Liver (tissue), 3 donors: ENCODE measurements around the gene PACS1.

Source experiments
- EGR1 ChIP-seq, 2 donors: IDR thresholded peaks; 2 replicates each; pipeline ENCODE4 v1.6.1; 2016 to 2018; ENCODE audit warnings: antibody characterized with exemption in 2 of 2, low read depth in 2 of 2
- FOXA1 ChIP-seq: IDR thresholded peaks from 2 replicates; pipeline ENCODE4 v1.6.1; 2016; ENCODE audit warnings: antibody characterized with exemption
- GABPA ChIP-seq, 2 donors: IDR thresholded peaks in 1 of 2; conservative IDR thresholded peaks in 1 of 2; 2 replicates each; pipeline ENCODE4 v1.6.1; 2016; ENCODE audit warnings: antibody characterized with exemption in 2 of 2, mild to moderate bottlenecking in 1 of 2, moderate library complexity in 1 of 2
- JUND ChIP-seq, 2 donors: IDR thresholded peaks; 2 replicates each; pipeline ENCODE4 v1.6.1; 2016; ENCODE audit warnings: antibody characterized with exemption in 2 of 2
- RAD21 ChIP-seq, 2 donors: IDR thresholded peaks; 2 replicates each; pipeline ENCODE4 v1.6.1; 2016; ENCODE audit warnings: antibody characterized with exemption in 2 of 2, mild to moderate bottlenecking in 2 of 2
- RXRA ChIP-seq, 2 donors: IDR thresholded peaks; 2 replicates each; pipeline ENCODE4 v1.6.1; 2017 to 2018; ENCODE audit warnings: antibody characterized with exemption in 2 of 2, mild to moderate bottlenecking in 1 of 2
- SP1 ChIP-seq: IDR thresholded peaks from 2 replicates; pipeline ENCODE4 v1.6.1; 2018; ENCODE audit warnings: antibody characterized with exemption, mild to moderate bottlenecking
- TAF1 ChIP-seq: conservative IDR thresholded peaks from 2 replicates; pipeline ENCODE4 v1.6.1; 2016; ENCODE audit warnings: antibody characterized with exemption, mild to moderate bottlenecking
- YY1 ChIP-seq: IDR thresholded peaks from 2 replicates; pipeline ENCODE4 v1.6.1; 2016; ENCODE audit warnings: antibody characterized with exemption, mild to moderate bottlenecking
- TF ChIP-seq, protein P1 (sequence below): IDR thresholded peaks from 2 replicates; pipeline ENCODE4 v1.6.1; 2016; ENCODE audit warnings: antibody characterized with exemption
- TF ChIP-seq, protein P2 (sequence below): fragments of 150-350 bp; IDR thresholded peaks from 2 replicates; pipeline ENCODE4 v1.5.1; 2017; ENCODE audit warnings: improper control_type of control experiment, low read depth, low read length; ENCODE audit not compliant: missing input control
- TF ChIP-seq, protein P3 (sequence below): IDR thresholded peaks from 2 replicates; pipeline ENCODE4 v1.6.1; 2016; ENCODE audit warnings: antibody characterized with exemption, mild to moderate bottlenecking
- TF ChIP-seq, protein P4 (sequence below): IDR thresholded peaks from 2 replicates; pipeline ENCODE4 v1.6.1; 2016; ENCODE audit warnings: antibody characterized with exemption
- TF ChIP-seq, protein P5 (sequence below): IDR thresholded peaks from 2 replicates; pipeline ENCODE4 v1.6.1; 2016; ENCODE audit warnings: antibody characterized with exemption
- donor health status: healthy.
- donor health status: healthy.

DNA sequence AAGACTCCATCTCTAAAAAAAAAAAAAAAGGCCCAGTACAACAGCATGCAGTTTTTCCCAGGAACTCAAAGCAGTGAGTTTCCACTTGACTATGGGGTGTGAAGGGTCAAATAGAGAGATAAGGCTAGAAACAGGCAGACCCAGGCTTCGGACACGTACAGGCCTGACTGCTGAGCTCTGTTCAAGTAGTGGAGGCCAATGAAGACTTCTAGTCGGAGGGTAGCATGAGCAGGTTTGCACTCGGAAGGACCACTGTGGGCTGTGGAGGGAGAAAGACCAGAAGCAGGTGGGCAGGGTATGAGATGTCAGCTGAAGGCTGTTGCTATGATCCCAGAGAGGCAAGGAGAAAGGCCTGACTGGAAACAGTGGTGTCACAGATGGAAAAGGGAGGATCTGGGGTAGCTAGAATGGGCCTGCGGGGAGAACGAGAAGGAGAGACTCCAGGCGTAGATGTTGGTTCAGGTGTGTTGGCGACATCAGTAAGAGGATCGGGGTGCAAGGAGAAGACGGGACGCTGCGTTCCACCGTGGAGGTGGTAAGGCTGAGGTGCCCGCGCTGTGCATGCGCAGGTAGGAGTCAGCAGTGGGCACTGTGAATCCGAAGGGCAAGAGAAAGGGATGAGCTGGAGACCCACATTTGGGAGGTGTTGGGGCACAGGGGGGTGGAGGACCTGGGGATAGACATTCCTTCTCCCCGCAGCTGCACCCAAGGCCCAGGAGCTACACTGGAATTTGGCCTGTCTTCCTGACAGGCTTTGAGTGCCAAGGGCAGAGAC, 149.0 kb downstream of the PACS1 start:
- TF ChIP-seq, protein P1, sequence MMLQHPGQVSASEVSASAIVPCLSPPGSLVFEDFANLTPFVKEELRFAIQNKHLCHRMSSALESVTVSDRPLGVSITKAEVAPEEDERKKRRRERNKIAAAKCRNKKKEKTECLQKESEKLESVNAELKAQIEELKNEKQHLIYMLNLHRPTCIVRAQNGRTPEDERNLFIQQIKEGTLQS: no peak
- no peak for TF ChIP-seq GABPA (IDR thresholded peaks at IDR 0.05 in 1 of 2, conservative IDR thresholded peaks at IDR 0.05 in 1 of 2)
- TF ChIP-seq JUND (IDR thresholded peaks at IDR 0.05): no peak
- TF ChIP-seq, protein P2, sequence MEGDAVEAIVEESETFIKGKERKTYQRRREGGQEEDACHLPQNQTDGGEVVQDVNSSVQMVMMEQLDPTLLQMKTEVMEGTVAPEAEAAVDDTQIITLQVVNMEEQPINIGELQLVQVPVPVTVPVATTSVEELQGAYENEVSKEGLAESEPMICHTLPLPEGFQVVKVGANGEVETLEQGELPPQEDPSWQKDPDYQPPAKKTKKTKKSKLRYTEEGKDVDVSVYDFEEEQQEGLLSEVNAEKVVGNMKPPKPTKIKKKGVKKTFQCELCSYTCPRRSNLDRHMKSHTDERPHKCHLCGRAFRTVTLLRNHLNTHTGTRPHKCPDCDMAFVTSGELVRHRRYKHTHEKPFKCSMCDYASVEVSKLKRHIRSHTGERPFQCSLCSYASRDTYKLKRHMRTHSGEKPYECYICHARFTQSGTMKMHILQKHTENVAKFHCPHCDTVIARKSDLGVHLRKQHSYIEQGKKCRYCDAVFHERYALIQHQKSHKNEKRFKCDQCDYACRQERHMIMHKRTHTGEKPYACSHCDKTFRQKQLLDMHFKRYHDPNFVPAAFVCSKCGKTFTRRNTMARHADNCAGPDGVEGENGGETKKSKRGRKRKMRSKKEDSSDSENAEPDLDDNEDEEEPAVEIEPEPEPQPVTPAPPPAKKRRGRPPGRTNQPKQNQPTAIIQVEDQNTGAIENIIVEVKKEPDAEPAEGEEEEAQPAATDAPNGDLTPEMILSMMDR: no peak
- TF ChIP-seq, protein P3, sequence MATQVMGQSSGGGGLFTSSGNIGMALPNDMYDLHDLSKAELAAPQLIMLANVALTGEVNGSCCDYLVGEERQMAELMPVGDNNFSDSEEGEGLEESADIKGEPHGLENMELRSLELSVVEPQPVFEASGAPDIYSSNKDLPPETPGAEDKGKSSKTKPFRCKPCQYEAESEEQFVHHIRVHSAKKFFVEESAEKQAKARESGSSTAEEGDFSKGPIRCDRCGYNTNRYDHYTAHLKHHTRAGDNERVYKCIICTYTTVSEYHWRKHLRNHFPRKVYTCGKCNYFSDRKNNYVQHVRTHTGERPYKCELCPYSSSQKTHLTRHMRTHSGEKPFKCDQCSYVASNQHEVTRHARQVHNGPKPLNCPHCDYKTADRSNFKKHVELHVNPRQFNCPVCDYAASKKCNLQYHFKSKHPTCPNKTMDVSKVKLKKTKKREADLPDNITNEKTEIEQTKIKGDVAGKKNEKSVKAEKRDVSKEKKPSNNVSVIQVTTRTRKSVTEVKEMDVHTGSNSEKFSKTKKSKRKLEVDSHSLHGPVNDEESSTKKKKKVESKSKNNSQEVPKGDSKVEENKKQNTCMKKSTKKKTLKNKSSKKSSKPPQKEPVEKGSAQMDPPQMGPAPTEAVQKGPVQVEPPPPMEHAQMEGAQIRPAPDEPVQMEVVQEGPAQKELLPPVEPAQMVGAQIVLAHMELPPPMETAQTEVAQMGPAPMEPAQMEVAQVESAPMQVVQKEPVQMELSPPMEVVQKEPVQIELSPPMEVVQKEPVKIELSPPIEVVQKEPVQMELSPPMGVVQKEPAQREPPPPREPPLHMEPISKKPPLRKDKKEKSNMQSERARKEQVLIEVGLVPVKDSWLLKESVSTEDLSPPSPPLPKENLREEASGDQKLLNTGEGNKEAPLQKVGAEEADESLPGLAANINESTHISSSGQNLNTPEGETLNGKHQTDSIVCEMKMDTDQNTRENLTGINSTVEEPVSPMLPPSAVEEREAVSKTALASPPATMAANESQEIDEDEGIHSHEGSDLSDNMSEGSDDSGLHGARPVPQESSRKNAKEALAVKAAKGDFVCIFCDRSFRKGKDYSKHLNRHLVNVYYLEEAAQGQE: no peak
- TF ChIP-seq RAD21 (IDR thresholded peaks at IDR 0.05): no peak
- TF ChIP-seq TAF1: no peak
- TF ChIP-seq RXRA (IDR thresholded peaks at IDR 0.05): no peak
- TF ChIP-seq EGR1 (IDR thresholded peaks at IDR 0.05; ENCODE audit: low read depth in 2 of 2): no peak
- TF ChIP-seq, protein P4, sequence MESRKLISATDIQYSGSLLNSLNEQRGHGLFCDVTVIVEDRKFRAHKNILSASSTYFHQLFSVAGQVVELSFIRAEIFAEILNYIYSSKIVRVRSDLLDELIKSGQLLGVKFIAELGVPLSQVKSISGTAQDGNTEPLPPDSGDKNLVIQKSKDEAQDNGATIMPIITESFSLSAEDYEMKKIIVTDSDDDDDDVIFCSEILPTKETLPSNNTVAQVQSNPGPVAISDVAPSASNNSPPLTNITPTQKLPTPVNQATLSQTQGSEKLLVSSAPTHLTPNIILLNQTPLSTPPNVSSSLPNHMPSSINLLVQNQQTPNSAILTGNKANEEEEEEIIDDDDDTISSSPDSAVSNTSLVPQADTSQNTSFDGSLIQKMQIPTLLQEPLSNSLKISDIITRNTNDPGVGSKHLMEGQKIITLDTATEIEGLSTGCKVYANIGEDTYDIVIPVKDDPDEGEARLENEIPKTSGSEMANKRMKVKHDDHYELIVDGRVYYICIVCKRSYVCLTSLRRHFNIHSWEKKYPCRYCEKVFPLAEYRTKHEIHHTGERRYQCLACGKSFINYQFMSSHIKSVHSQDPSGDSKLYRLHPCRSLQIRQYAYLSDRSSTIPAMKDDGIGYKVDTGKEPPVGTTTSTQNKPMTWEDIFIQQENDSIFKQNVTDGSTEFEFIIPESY: no peak
- TF ChIP-seq YY1: no peak
- TF ChIP-seq SP1: no peak
- TF ChIP-seq, protein P5, sequence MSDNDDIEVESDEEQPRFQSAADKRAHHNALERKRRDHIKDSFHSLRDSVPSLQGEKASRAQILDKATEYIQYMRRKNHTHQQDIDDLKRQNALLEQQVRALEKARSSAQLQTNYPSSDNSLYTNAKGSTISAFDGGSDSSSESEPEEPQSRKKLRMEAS: no peak
- TF ChIP-seq FOXA1: no peak
